Left ventricle myocardium inferior (tissue), 1 donor: Measurements from ENCODE around the gene SLC25A14. TPM values are rescaled to one million over a fixed set of nuclear protein-coding genes. Genes with fewer than 3 reads are reported as not detected.
"Not testable (repeated sequence)": the region's sequence is repeated elsewhere in the genome, so short reads cannot be mapped to it uniquely, and the experiment has no call there.

Source experiments
- DNase-seq: peaks from one replicate; pipeline ENCODE4 v3.0.0-alpha.2; 2020
- H3K27ac ChIP-seq: fragments of 200-600 bp; replicated peaks from 2 replicates; pipeline ENCODE4 v1.8.0; 2021
- H3K27me3 ChIP-seq: fragments of 200-600 bp; 2 replicates; pipeline ENCODE4 v1.8.0; 2021; ENCODE audit warnings: low read depth
- H3K36me3 ChIP-seq: fragments of 200-600 bp; 2 replicates; pipeline ENCODE4 v1.8.0; 2021
- H3K4me1 ChIP-seq: fragments of 200-600 bp; 2 replicates; pipeline ENCODE4 v1.8.0; 2021
- H3K4me3 ChIP-seq: fragments of 200-600 bp; 2 replicates; pipeline ENCODE4 v1.8.0; 2021; ENCODE audit warnings: mild to moderate bottlenecking, moderate library complexity
- H3K9me3 ChIP-seq: fragments of 200-600 bp; replicated peaks from 2 replicates; pipeline ENCODE4 v1.8.0; 2021
- intact Hi-C: fragments of 100-400 bp; cut with micrococcal nuclease; formaldehyde crosslinking; loops from one replicate; pipeline ENCODE4 v1.11.0; 2022
- total RNA-seq: library from RNA; stranded (reverse); fragmentation: NEBNext Ultra II Directional; extraction: Animal tissue kit (Norgen Biotek cat#: 25700); gene quantifications from one replicate; pipeline ENCODE4 v1.2.1, GENCODE V29; 2021
- TF ChIP-seq, protein P1 (sequence below): fragments of 200-600 bp; IDR thresholded peaks from 2 replicates; pipeline ENCODE4 v1.8.0; 2021; ENCODE audit warnings: antibody characterized with exemption, mild to moderate bottlenecking, borderline replicate concordance
- donor health status: DM: no; HTN: yes; CAD: no; lungs with severe emphysema.

SLC25A14 gene
- total RNA-seq, 1 donor from 2014 or later, result 6.7 TPM

DNA sequence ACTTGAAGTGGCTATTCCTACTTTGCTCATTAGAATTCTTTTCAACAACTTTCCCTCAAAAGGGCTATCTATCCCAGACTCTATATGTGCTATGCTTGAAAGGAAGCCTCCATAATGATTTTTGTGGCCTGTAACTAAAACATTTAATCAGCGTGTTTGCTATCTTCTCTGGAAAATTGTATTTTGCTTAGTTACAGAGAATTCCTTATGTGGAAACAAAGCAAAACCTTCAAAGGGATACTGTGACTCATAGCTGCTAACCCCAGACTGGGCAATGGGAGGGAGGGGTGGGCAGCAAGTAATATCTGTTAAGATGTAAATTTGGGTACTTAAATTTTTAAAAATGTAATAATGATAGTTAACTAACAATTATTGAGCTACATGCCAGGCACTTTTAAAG, 3.7 kb downstream of the SLC25A14 start:
- no peak overlapping the region for H3K4me3 ChIP-seq
- no peaks in the 10 kb centered on the region for H3K36me3 ChIP-seq
- no peaks in the 10 kb centered on the region for H3K27me3 ChIP-seq
- no peaks in the 10 kb centered on the region for H3K9me3 ChIP-seq
- no peak for DNase-seq
- peaks cover 17% of the 10 kb centered on the region for H3K4me1 ChIP-seq
- no peak overlapping the region for H3K27ac ChIP-seq
- TF ChIP-seq, protein P1, sequence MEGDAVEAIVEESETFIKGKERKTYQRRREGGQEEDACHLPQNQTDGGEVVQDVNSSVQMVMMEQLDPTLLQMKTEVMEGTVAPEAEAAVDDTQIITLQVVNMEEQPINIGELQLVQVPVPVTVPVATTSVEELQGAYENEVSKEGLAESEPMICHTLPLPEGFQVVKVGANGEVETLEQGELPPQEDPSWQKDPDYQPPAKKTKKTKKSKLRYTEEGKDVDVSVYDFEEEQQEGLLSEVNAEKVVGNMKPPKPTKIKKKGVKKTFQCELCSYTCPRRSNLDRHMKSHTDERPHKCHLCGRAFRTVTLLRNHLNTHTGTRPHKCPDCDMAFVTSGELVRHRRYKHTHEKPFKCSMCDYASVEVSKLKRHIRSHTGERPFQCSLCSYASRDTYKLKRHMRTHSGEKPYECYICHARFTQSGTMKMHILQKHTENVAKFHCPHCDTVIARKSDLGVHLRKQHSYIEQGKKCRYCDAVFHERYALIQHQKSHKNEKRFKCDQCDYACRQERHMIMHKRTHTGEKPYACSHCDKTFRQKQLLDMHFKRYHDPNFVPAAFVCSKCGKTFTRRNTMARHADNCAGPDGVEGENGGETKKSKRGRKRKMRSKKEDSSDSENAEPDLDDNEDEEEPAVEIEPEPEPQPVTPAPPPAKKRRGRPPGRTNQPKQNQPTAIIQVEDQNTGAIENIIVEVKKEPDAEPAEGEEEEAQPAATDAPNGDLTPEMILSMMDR, result no peak
- intact Hi-C loops, result no loop called here

DNA sequence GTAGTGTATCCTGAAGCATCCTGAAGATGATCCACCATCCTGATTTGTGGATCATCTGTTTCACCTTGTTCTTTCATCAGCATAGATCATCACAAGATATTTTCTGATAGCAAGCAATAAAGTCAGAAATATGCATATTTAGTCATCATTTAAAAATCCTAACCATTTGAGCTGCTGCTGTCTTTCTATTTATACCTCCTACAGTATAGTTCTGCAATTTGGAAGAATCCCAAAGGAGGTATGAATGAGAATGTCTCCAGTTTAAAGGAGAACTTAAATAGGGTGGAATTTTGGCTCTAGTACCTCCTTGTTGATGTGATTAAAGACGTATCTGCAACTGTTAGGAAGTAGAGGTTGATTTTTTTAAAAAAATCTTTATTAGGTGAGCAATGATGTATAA, 7.6 kb downstream of the SLC25A14 start:
- DNase-seq, result no peak
- TF ChIP-seq, protein P1, result no peak
- intact Hi-C loops, result no loop called here
- Histone ChIP-seq H3K27me3 (no peaks in the 10 kb centered on the region), H3K27ac (no peak overlapping the region), H3K9me3 (no peaks in the 10 kb centered on the region), H3K4me3 (no peak overlapping the region), H3K4me1 (no peaks in the 10 kb centered on the region), H3K36me3 (peaks cover 6% of the 10 kb centered on the region)

DNA sequence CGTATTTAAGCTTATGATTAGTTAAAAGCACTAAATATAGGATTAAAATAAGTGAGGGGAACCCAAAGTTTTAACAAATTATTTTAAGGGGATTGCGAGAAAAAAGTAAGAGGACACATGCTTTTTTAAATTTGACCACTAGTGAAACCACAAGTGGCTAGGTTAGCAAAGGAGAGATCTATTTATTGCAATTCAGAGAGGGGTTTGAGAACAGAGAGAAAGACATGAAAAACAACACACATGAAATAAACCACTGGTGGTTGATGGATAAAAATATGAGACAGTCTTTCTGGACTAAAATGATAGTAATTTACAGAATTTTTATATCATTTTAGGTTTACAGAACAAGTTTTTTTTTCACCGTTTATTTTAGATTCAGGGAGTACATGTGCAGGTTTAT, 11.8 kb downstream of the SLC25A14 start:
- H3K4me3 ChIP-seq, result no peak overlapping the region
- intact Hi-C loops, result no loop called here
- no peaks in the 10 kb centered on the region for H3K9me3 ChIP-seq
- H3K27ac ChIP-seq, result no peak overlapping the region
- DNase-seq, result no peak
- H3K4me1 ChIP-seq, result no peaks in the 10 kb centered on the region
- no peaks in the 10 kb centered on the region for H3K27me3 ChIP-seq
- TF ChIP-seq, protein P1, result no peak
- peaks cover 6% of the 10 kb centered on the region for H3K36me3 ChIP-seq

DNA sequence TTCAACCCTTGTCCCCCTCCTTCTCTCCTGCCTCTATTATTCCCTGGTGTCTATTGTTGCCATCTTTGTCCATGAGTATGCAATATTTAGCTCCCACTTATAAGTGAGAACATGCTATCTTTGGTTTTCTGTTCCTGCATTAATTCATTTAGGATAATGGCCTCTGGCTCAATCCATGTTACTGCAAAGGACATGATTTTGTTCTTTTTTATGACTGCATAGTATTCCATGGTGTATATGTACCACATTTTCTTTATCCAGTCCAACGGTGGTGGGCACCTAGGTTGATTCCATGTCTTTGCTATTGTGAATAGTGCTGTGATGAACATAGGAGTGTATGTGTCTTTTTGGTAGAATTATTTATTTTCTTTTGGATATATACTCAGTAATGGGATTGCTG, 12.3 kb downstream of the SLC25A14 start:
- intact Hi-C loops, H3K27me3 ChIP-seq, DNase-seq, H3K4me3 ChIP-seq, H3K4me1 ChIP-seq, H3K36me3 ChIP-seq, H3K9me3 ChIP-seq, H3K27ac ChIP-seq: not testable (repeated sequence)

DNA sequence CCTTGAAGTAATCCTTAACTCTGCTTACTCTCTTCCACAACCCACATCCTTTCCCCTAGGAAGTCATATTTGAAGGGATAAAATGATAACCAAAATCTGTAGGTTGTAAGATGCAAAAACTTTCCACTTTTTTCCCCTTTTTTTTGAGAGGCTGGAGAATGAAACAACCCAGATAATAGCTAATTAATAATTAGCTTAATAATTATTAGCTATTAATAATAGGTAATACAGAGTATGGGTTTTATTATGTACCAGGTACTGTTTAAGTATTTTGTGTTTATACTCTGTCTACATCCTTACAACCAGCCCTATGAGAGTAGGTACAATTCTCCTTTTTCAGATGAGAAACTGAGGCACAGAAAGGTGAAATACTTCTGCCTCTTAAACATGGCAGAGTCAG, 36.4 kb downstream of the SLC25A14 start:
- Histone ChIP-seq H3K27me3 (no peaks in the 10 kb centered on the region), H3K9me3 (no peaks in the 10 kb centered on the region), H3K36me3 (no peaks in the 10 kb centered on the region), H3K4me3 (no peak overlapping the region), H3K4me1 (no peaks in the 10 kb centered on the region), H3K27ac (no peak overlapping the region)
- intact Hi-C loops, result no loop called here
- no peak for DNase-seq
- TF ChIP-seq, protein P1, result no peak

DNA sequence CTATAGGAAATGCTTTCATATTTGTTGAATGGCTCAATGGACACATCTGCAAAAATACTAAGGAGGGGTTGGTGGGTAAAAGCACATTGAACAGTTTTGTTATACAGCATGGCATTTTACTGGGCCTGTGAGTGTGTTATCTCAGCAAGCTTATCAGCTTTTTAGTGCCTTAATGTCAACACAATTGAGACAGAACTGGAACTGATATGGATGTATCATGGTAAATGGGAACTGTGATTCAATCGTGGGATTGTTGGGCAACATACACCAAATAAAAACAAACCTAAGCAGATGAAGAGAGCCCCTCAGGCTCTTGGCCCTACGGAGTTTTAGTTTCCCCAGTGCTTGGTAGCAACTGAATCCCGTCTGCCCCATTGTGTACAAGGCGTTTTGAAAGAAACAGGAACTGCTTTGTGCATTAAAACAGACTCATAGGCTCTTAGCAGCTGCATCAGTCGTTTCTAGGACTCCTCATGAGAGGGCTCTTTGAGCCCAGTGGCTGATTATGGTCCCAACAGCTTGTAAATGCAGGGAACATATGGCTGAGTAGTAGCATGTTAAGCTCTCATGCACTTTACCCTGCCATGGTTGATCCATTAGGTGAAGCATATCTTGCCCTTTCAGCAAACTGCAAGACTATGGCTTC, 38.4 kb downstream of the SLC25A14 start:
- Histone ChIP-seq H3K4me3 (no peak overlapping the region), H3K27me3 (no peaks in the 10 kb centered on the region), H3K36me3 (no peaks in the 10 kb centered on the region), H3K27ac (no peak overlapping the region), H3K9me3 (no peaks in the 10 kb centered on the region), H3K4me1 (no peaks in the 10 kb centered on the region)
- intact Hi-C loops, result no loop called here
- DNase-seq, result no peak
- TF ChIP-seq, protein P1, result no peak
